Superior temporal gyrus (tissue), 1 donor: ENCODE data around the gene HYAL3.
A peak's percentile ranks its signal among the peaks of the same experiment; 100 is the strongest.
"Not testable (repeated sequence)": the region's sequence is repeated elsewhere in the genome, so short reads cannot be mapped to it uniquely, and the experiment has no call there.

Experiments
- DNase-seq: peaks from one replicate; pipeline ENCODE4 v3.0.0-alpha.2; 2016; ENCODE audit errors: extremely low spot score

HYAL3 gene

DNA sequence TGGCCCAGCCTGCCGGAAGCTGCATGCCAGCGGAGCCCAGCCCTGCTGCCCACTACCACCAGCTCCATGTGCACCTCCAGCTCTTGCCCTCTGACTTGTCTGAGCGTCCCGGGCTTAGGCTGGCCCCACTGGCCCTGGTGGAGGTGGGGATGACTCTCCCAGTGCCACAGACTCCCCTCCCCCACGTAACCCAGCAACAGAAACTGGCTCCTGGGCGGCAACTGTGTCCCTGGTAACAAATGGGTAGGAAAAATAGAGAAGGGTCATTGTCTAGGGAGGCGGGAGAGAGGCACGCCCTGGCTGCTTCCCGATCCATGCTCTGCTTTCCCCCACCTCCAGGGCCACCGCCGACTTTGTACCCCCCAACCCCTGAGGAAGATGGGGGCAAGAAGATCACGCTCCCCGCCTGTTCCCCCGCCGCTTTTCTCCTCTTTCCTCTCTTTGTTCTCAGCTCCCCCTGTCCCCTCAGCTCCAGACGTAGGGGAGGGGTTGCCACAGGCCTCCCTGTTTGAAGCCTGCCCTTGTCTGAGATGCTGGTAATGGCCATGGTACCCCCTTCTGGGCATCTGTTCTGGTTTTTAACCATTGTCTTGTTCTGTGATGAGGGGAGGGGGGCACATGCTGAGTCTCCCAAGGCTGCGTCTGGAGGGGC lies 41.0 kb downstream of the HYAL3 start:
- no peak for DNase-seq

DNA sequence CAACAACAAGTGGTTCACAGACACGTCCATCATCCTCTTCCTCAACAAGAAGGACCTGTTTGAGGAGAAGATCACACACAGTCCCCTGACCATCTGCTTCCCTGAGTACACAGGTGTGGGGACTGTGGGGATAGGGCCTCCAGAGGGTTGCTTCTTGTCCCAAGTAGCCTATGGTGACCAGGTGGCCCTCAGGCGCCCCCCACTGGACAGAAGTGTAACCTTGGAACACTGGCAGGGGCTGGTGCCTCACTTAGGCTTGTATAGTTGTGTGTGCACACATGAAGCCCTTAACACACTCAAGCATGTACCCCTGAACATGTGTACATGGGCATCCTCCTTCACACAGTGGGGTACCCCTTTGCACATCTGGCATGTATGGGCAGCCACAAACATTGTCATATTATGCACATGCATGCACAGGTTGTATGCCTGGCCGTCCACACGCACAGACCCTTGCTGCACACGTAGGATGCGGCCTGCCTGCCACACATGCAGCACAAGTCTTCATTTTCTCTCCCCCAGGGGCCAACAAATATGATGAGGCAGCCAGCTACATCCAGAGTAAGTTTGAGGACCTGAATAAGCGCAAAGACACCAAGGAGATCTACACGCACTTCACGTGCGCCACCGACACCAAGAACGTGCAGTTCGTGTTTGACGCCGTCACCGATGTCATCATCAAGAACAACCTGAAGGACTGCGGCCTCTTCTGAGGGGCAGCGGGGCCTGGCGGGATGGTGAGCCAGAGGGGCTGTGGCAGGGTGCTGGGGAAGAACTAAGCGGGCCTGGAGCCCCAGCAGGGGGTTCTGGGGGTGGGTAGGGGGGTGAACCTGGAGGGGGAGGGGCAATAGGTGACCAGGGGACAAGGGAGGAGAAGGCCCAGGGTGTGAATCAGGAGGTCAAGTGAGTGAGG lies 42.0 kb downstream of the HYAL3 start:
- DNase-seq, result no peak

DNA sequence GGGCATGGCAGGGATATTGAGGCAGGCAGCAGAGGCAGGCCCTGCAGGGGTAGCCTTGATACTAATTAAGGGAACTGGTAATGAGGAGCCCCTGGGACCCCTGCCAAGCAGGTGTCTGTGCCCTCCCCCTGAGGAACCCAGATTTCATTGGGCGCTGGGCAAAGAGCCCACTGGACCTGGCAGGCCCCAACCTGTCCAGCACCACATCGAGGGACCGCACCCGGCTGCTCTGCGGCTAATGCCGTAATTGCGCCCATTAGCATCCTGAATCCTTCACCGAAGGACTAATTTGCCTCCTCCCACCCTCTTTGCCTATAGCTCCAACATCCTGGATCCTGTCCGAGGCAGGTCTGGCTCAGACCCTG lies 44.0 kb downstream of the HYAL3 start:
- DNase-seq, result no peak

DNA sequence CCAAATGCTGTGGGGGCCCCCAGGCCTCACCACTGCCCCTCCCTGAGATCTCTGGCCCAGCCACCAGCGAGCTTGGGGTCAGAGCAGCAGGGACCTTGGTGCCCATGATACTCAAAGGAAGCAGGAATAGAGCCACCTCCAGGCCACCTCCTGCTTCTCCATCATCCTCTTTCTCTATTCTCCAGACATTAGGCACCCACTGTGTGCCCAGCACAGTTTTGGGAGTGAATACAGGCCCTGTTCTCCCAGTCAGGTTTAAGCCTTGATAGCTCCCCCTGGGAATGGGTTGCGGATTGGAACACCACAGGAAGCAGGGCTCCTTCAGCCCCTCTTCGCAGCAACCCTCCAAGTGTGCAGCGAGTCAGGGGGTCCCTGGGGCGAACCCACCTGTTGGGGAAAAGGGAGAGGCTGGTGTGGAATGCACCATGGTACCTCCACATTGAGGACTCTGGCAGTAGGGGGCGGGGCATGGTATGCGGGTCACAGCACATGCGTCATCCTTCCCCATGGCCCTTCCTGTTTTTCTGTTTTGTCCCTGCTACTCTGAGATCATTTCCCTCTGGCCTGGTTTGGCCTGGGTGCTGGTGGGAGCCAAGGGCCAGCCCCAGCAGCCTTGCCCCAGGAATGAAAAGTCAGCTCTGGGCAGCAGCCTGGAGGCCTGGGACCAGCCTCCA lies 44.5 kb downstream of the HYAL3 start:
- DNase-seq, result peak; percentile 5

DNA sequence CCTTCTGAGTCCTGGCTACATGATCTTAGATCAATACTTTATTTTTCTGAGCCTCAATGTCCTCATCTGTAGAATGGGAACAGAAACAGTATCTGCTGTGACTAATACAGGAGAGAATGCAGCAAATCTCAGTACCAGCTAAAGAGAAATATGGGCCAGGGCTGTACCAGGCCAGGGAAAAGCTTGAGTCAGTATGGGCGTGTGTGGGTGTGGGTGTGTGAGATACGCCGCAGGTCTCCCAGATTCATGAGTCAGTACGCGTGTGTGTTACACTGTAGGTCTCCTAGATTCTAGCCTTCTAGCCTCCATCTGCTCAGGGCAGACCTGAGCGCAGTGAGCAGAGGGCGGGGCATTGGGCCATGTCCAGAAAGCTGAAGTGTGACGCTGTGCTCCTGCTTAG lies 48.0 kb downstream of the HYAL3 start:
- DNase-seq, result no peak

DNA sequence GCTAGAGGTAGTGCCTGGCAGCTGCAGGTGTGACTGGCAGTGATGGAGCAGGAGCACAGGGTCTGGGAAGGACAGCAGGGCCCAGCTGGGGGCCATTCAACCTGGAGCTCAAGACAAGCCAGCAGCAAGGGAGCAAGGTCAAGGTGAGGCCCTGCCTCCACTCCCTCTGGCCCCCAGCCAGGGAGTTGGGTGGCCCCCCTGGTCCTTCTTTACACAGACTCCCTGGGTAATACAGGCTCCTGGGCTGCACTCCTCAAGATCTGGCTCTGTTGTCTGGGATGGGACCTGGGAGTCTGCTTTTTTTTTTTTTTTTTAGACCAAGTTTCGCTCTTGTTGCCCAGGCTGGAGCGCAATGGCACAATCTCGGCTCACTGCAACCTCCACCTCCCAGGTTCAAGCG lies 48.7 kb downstream of the HYAL3 start:
- DNase-seq, result no peak

DNA sequence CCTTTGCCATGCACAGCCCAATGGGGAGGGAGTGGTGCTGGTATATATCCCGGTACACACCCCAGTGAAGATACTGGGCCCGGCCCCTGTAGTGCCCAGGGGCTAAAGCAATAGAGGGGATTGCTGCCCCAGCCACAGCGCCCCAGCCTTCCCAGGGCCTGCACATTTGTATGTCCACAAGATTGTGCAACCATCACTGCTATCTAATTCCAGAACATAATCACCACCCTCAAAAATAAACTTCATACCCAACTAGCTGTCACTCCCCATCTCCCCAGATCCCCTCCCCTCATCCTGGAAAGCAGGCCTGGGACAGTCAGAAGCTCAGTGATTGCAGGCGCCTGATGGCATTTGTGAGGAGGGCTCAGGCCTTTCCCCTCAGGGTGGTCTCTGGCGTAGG lies 49.7 kb downstream of the HYAL3 start:
- DNase-seq, result no peak

DNA sequence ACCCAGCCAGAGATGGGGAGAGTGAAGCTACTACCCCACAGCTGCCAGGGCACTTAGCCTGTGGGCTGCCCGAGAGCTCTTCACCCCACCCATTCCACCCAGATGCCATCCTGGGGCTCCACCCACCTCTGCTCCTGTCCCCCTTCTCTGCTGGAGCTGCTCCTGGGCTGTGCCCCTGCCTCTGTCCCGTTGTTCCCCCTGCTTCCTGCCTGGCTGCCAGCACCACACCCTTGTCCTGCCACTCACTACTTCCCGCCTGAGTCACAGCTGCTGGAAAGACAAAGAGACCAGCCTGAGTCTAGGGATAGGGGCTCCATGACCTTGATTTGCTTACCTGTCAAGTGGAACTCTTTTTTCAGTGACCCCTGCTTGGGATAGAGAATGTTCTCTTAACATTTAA lies 50.8 kb downstream of the HYAL3 start:
- no peak for DNase-seq

DNA sequence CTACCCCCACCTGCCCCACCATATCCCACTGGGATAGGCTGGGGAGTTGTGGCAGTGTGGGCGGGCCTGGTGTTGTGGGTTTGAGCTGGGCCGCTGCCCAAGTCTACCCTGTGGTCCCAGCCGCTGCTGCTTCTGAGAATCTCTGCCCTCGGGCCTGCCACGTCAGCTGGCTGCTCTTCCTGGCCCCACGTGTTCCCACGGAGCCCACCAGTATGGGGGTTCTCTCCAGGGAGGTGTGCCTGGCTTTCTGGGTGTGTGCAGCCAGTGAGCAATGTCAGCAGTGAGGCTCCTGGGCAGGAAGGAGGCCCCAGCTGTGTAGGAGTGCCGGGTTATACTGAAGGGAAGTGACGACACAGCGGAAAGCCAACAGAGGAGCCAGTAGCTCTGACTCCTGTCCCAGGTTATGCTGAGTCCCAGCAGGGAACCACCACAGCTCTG lies 52.7 kb downstream of the HYAL3 start:
- no peak for DNase-seq

DNA sequence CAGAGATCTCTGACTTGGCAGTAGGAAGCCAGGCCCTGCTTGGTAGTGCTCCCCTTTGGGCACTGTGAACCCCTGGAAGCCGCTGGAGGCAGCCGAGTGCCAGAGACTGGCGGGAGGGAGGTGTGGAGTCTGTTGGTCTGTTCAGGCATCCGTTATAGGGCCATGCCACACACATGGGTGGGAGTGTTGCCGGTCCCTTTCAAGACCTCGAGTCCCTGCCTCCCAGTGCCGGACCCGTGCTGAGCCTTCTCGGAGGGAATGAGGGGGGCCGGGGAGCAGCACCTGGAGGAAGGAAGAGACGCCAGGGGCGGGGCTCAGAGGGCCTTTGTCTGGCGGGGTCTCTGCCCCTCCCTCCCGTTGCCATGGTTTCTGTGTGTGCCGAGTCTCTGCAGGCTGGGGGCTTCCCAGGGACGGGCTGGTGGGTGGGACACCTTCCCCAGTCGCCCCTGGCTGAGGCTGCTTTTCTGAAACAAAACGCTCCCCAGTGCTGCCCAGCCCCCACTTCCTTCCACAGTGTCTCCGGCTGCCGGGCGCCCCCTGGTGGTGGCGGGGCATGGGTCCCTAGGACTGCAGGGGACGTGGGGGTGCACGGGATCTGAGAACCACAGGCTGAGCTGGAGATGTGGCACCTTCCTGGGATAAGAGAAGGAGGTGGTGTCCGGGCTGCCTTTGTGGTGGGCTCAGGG lies 53.2 kb downstream of the HYAL3 start:
- DNase-seq, result peak; percentile 88

DNA sequence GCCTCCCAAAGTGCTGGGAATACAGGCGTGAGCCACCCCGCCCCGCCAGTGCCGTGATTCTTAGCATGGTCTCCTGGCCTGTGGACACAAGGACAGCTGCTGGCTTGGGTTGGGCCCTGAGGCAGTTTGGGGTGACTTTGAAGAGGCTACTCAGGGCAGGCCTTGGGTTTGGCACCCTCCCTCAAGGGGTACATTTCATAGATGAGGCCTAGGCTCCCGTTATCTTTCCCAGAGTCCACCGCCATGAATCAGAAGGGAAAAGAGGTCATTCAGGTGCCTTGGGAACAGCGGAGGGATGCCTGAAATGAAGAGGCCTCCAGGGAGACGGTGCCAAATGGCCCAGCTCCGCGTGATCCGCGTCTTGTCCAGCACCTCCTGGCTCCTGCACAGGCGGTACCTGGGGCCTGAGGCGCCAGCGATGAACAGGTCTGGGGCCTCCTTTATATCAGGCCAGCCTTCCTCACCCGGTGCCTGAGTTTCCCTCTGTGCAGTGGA lies 53.9 kb downstream of the HYAL3 start:
- DNase-seq, result no peak

DNA sequence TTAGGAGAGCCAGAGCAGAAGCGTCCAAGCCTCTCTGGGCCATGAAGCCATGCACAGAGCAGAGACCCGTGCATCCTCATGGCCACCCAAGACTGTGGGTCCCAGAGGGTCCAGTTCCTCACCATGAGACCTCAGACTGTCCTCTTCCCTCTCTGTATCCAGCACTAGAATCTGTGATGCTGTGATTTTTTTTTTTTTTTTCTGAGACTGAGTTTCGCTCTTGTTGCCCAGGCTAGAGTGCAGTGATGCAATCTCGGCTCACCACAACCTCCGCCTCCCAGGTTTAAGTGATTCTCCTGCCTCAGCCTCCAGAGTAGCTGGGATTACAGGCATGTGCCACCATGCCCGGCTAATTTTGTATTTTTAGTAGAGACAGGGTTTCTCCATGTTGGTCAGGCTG lies 54.4 kb downstream of the HYAL3 start:
- not testable (repeated sequence) for DNase-seq

DNA sequence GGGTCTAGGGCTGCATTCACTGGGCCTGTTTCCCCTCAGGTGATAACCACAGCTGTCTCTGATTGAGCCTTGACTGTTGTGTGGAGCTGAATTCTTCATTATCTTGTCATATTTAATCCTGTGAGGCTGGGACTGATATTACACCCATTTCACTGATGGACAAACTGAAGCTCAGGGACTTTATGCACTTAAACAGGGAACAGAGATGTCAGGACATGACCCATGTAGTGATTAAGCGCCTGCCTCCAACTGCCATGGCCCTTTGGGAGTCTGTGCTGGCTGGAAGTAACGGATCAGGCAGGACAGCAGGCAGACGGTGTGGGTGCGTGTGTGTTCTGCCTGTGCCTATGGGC lies 55.7 kb downstream of the HYAL3 start:
- no peak for DNase-seq

DNA sequence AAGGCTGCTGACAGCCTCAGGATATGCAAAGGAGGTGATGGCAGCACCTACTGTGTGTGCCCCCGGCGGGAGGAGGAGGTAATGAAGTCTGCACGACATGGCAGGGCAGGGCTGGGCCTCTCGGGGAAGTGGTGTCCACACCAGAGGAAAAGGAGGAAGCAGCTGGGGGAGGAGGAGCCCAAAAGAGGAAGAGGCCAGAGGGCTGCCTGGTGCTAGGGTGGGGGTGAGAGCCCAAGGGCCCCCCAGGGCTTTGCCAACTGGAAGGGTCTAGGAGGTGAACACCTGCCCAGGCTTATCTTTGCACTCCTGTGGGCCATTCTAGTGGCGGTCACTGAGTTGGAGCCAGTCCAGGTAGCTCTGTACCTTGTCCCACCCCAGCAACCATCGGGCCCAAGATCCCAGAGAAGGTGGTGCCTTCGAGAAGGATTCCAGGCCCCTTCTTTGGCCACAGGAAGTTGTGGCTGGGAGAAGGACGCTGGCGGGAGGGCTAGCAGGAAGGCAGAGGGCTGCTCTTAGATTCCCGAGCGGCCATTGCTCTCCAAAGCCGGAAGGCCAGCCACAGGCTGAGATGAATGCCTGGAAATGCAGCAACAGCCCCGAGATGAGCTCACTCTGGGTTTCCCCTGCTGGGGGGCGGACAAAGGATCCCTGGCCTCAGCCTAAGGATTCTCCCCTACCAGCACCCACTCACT lies 56.2 kb downstream of the HYAL3 start:
- no peak for DNase-seq
